Measurements from ENCODE around the gene FGF11. TPM values are rescaled to one million over a fixed set of nuclear protein-coding genes. Genes with fewer than 3 reads are reported as not detected.

FGF11 gene
- total and polyA plus RNA-seq, 2 of the 13 experiments (the other 11 are each of a cell fraction or from before 2014, with no cell fraction given) = 0.20 to 7.6 TPM

GRCh38 chr17:7477392-7478275, 38.3 kb downstream of the FGF11 start (continued):
- TF ChIP-seq CREM (IDR thresholded peaks at IDR 0.05) = no peak
- TF ChIP-seq CREM (CRISPR knock-in tag; IDR thresholded peaks at IDR 0.05) = no peak
- no peak for TF ChIP-seq RFXAP (CRISPR knock-in tag; IDR thresholded peaks at IDR 0.05; ENCODE audit: borderline replicate concordance)
- TF ChIP-seq POGK (CRISPR knock-in tag; conservative IDR thresholded peaks at IDR 0.05) = no peak
- TF ChIP-seq TCF7L2 (IDR thresholded peaks at IDR 0.05; ENCODE audit: low read depth, low read length) = no peak
- no peak for TF ChIP-seq ATF7 (IDR thresholded peaks at IDR 0.05)
- TF ChIP-seq ATF7 (CRISPR knock-in tag; IDR thresholded peaks at IDR 0.05) = peak; percentile 30; the same call in 1 of the 2 replicates
- TF ChIP-seq FOXP4 (CRISPR knock-in tag; IDR thresholded peaks at IDR 0.05) = 0 out of 2 replicates have a peak, but pooled peaks have one; percentile 17
- TF ChIP-seq, protein P1, sequence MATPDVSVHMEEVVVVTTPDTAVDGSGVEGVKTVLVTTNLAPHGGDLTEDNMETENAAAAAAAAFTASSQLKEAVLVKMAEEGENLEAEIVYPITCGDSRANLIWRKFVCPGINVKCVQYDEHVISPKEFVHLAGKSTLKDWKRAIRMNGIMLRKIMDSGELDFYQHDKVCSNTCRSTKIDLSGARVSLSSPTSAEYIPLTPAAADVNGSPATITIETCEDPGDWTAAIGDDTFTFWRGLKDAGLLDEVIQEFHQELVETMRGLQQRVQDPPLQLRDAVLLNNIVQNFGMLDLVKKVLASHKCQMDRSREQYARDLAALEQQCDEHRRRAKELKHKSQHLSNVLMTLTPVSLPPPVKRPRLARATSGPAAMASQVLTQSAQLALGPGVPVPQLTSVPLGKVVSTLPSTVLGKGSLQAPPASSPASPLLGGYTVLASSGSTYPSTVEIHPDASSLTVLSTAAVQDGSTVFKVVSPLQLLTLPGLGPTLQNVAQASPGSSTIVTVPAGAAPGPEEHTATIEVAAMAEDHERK (CRISPR knock-in tag; IDR thresholded peaks at IDR 0.05; ENCODE audit: low read depth) = no peak
- TF ChIP-seq, protein P2, sequence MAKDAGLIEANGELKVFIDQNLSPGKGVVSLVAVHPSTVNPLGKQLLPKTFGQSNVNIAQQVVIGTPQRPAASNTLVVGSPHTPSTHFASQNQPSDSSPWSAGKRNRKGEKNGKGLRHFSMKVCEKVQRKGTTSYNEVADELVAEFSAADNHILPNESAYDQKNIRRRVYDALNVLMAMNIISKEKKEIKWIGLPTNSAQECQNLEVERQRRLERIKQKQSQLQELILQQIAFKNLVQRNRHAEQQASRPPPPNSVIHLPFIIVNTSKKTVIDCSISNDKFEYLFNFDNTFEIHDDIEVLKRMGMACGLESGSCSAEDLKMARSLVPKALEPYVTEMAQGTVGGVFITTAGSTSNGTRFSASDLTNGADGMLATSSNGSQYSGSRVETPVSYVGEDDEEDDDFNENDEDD (CRISPR knock-in tag; IDR thresholded peaks at IDR 0.05; ENCODE audit: borderline replicate concordance) = peak; percentile 19; the same call in 1 of the 2 replicates
- no peak for TF ChIP-seq ZNF317 (CRISPR knock-in tag; IDR thresholded peaks at IDR 0.05)
- no peak for TF ChIP-seq ZNF777 (CRISPR knock-in tag; IDR thresholded peaks at IDR 0.05)
- TF ChIP-seq, protein P3, sequence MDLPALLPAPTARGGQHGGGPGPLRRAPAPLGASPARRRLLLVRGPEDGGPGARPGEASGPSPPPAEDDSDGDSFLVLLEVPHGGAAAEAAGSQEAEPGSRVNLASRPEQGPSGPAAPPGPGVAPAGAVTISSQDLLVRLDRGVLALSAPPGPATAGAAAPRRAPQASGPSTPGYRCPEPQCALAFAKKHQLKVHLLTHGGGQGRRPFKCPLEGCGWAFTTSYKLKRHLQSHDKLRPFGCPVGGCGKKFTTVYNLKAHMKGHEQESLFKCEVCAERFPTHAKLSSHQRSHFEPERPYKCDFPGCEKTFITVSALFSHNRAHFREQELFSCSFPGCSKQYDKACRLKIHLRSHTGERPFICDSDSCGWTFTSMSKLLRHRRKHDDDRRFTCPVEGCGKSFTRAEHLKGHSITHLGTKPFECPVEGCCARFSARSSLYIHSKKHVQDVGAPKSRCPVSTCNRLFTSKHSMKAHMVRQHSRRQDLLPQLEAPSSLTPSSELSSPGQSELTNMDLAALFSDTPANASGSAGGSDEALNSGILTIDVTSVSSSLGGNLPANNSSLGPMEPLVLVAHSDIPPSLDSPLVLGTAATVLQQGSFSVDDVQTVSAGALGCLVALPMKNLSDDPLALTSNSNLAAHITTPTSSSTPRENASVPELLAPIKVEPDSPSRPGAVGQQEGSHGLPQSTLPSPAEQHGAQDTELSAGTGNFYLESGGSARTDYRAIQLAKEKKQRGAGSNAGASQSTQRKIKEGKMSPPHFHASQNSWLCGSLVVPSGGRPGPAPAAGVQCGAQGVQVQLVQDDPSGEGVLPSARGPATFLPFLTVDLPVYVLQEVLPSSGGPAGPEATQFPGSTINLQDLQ (CRISPR knock-in tag; IDR thresholded peaks at IDR 0.05) = no peak
- no peak for TF ChIP-seq ZBTB34 (CRISPR knock-in tag; IDR thresholded peaks at IDR 0.05)
- no peak for TF ChIP-seq ZNF670 (CRISPR knock-in tag; IDR thresholded peaks at IDR 0.05; ENCODE audit: borderline replicate concordance)
- TF ChIP-seq NFKB2 (CRISPR knock-in tag; IDR thresholded peaks at IDR 0.05; ENCODE audit: borderline replicate concordance) = no peak
- TF ChIP-seq RARG (CRISPR knock-in tag; IDR thresholded peaks at IDR 0.05; ENCODE audit: low read depth) = no peak
- no peak for TF ChIP-seq XBP1 (CRISPR knock-in tag; IDR thresholded peaks at IDR 0.05)

Data from HepG2 (cell line).